Upper lobe of left lung (tissue), 6 donors: Measurements from ENCODE around the gene DIP2C. TPM values are rescaled to one million over a fixed set of nuclear protein-coding genes. Genes with fewer than 3 reads are reported as not detected.

Experiments used
- ATAC-seq, 2 donors: fragments of 200-7000 bp; cut with Tn5 transposase; one replicate each; pipeline ENCODE4 v1.9.1; 2022; ENCODE audit warnings: mild to moderate bottlenecking in 2 of 2, moderate library complexity in 2 of 2; ENCODE audit not compliant: low FRiP score in 2 of 2
- DNase-seq, 2 donors: peaks; one replicate each; pipeline ENCODE4 v3.0.0-alpha.2; 2019 to 2020
- H3K27ac ChIP-seq, 4 donors: fragments of 200-600 bp; sonication (generic); one replicate each; pipeline ENCODE4 v1.5.1; 2016 to 2019
- H3K27me3 ChIP-seq, 4 donors: fragments of 200-600 bp; sonication (generic); one replicate each; pipeline ENCODE4 v1.5.1; 2017 to 2019
- H3K36me3 ChIP-seq, 4 donors: fragments of 200-600 bp; sonication (generic); one replicate each; pipeline ENCODE4 v1.5.1; 2016 to 2019
- H3K4me1 ChIP-seq, 4 donors: fragments of 200-600 bp; sonication (generic); one replicate each; pipeline ENCODE4 v1.5.1; 2018 to 2019
- H3K4me3 ChIP-seq, 4 donors: fragments of 200-600 bp; sonication (generic); one replicate each; pipeline ENCODE4 v1.5.1; 2017 to 2019; ENCODE audit warnings: mild to moderate bottlenecking in 2 of 4, moderate library complexity in 1 of 4
- H3K9me3 ChIP-seq, 4 donors: fragments of 200-600 bp; sonication (generic); one replicate each; pipeline ENCODE4 v1.5.1; 2018 to 2019
- CTCF ChIP-seq, 6 experiments: fragments of 450-650 bp in 4 of 6; fragments of 200-600 bp in 2 of 6; sonication (generic) in 2 of 6; IDR thresholded peaks; one replicate each; pipeline ENCODE4 v1.5.1; 2016 to 2019; ENCODE audit warnings: antibody characterized with exemption in 6 of 6
- EP300 ChIP-seq, 4 donors: sonication (generic); formaldehyde crosslinking; IDR thresholded peaks; one replicate each; pipeline ENCODE4 v1.5.1; 2017; ENCODE audit warnings: antibody characterized with exemption in 4 of 4, control low read depth in 2 of 4
- POLR2A ChIP-seq, 4 donors: fragments of 450-650 bp; IDR thresholded peaks; one replicate each; pipeline ENCODE4 v1.5.1; 2016 to 2017; ENCODE audit warnings: antibody characterized with exemption in 4 of 4, mild to moderate bottlenecking in 2 of 4
- POLR2AphosphoS5 ChIP-seq, 2 donors: sonication (generic); formaldehyde crosslinking; IDR thresholded peaks; one replicate each; pipeline ENCODE4 v1.5.1; 2017; ENCODE audit warnings: antibody characterized with exemption in 2 of 2
- WGBS, 2 donors: methylation state at CpG; one replicate each; pipeline ENCODE4 v1.1.5; 2017 to 2018; 5-methylcytosine and 5-hydroxymethylcytosine counted together
- total RNA-seq, 6 donors: library from RNA; depleted of rRNA in 4 of 6; stranded (reverse); fragments of >200 nt in 4 of 6; gene quantifications; one replicate each; pipeline versions ENCODE4 v1.1.0 to v1.2.1, GENCODE V29; 2016 to 2021
- donor health status: DM: no; HTN: no; CAD: no; lungs with moderate emphysema.
- donor health status: DM: no; HTN: yes; CAD: no; lungs with severe emphysema.

DIP2C gene
- total RNA-seq, 6 donors from 2014 or later: 11.6 to 32.5 (median 14.7) TPM

- 97% methylated on average over 12 of the region's 12 CpGs for WGBS, 2 donors
- TF ChIP-seq POLR2AphosphoS5 (IDR thresholded peaks at IDR 0.05) (no peak), POLR2A (IDR thresholded peaks at IDR 0.05) (no peak), EP300 (IDR thresholded peaks at IDR 0.05) (no peak), CTCF (IDR thresholded peaks at IDR 0.05) (no peak)
- Histone ChIP-seq H3K27ac (no peak overlapping the region), H3K4me3 (no peak overlapping the region), H3K4me1 (peaks cover 0 to 8% (median 5%) of the 10 kb centered on the region in 4 donors), H3K27me3 (no peaks in the 10 kb centered on the region), H3K9me3 (no peaks in the 10 kb centered on the region), H3K36me3 (no peaks in the 10 kb centered on the region)
- DNase-seq (no peak), ATAC-seq (no peak)
Observed at GRCh38 chr10:595473-595872, 94.0 kb downstream of the DIP2C start.

GRCh38 chr10:594584-595270 lies 94.7 kb downstream of the DIP2C start:
- ATAC-seq (no peak), DNase-seq (no peak)
- Histone ChIP-seq H3K36me3 (no peaks in the 10 kb centered on the region), H3K27me3 (no peaks in the 10 kb centered on the region), H3K27ac (no peak overlapping the region), H3K4me3 (no peak overlapping the region), H3K9me3 (no peaks in the 10 kb centered on the region), H3K4me1 (peaks cover 0 to 3% (median 0%) of the 10 kb centered on the region in 4 donors)
- TF ChIP-seq CTCF (IDR thresholded peaks at IDR 0.05) (no peak), POLR2A (IDR thresholded peaks at IDR 0.05) (no peak), POLR2AphosphoS5 (IDR thresholded peaks at IDR 0.05) (no peak), EP300 (IDR thresholded peaks at IDR 0.05) (no peak)
- WGBS, 2 donors: 91 to 93% methylated on average over 28 of the region's 28 CpGs

GRCh38 chr10:593901-594457 lies 95.5 kb downstream of the DIP2C start:
- Histone ChIP-seq H3K9me3 (no peaks in the 10 kb centered on the region), H3K36me3 (no peaks in the 10 kb centered on the region), H3K4me1 (peaks cover 0 to 3% (median 0%) of the 10 kb centered on the region in 4 donors), H3K27ac (no peak overlapping the region), H3K27me3 (no peaks in the 10 kb centered on the region), H3K4me3 (no peak overlapping the region)
- ATAC-seq (peak in 1 of 2 donors; percentile 86), DNase-seq (no peak)
- WGBS, 2 donors: 83 to 91% methylated on average over 17 of the region's 17 CpGs
- TF ChIP-seq CTCF (IDR thresholded peaks at IDR 0.05): no peak
- TF ChIP-seq POLR2AphosphoS5 (IDR thresholded peaks at IDR 0.05): no peak
- no peak for TF ChIP-seq POLR2A (IDR thresholded peaks at IDR 0.05)
- TF ChIP-seq EP300 (IDR thresholded peaks at IDR 0.05): no peak

GRCh38 chr10:593421-593820 lies 96.0 kb downstream of the DIP2C start:
- 86 to 93% methylated on average over 14 to 15 of the region's 15 CpGs for WGBS, 2 donors
- no peaks in the 10 kb centered on the region for H3K9me3 ChIP-seq
- H3K4me3 ChIP-seq: no peak overlapping the region
- DNase-seq (no peak), ATAC-seq (no peak)
- no peaks in the 10 kb centered on the region for H3K27me3 ChIP-seq
- no peaks in the 10 kb centered on the region for H3K36me3 ChIP-seq
- TF ChIP-seq POLR2AphosphoS5 (IDR thresholded peaks at IDR 0.05): no peak
- TF ChIP-seq CTCF (IDR thresholded peaks at IDR 0.05): no peak
- no peak for TF ChIP-seq EP300 (IDR thresholded peaks at IDR 0.05)
- TF ChIP-seq POLR2A (IDR thresholded peaks at IDR 0.05): no peak
- no peak overlapping the region for H3K27ac ChIP-seq
- H3K4me1 ChIP-seq: peaks cover 0 to 3% (median 0%) of the 10 kb centered on the region in 4 donors
